Astrocyte (in vitro differentiated cells and primary cell): ENCODE data around the gene AGT. TPM values are rescaled to one million over a fixed set of nuclear protein-coding genes. Genes with fewer than 3 reads are reported as not detected.

ENCODE experiments used
- DNase-seq: peaks from one replicate; pipeline ENCODE4 v3.0.0-alpha.2; 2010; ENCODE audit warnings: low read depth
- FAIRE-seq: peaks from 2 replicates; lab custom pipeline; 2011; peaks lifted over from hg19 to GRCh38; lab: Jason Lieb, UNC
- H2AFZ ChIP-seq: 2 replicates; pipeline ENCODE4 v1.6.0; 2012; ENCODE audit warnings: low read depth, low read length, inconsistent platforms
- H3K27ac ChIP-seq: 2 replicates; pipeline ENCODE4 v1.5.1; 2011; ENCODE audit warnings: low read depth, low read length, inconsistent platforms
- H3K27me3 ChIP-seq: 2 replicates; pipeline ENCODE4 v1.6.0; 2011; ENCODE audit warnings: low read length, inconsistent platforms; ENCODE audit not compliant: insufficient read depth
- H3K36me3 ChIP-seq: 2 replicates; pipeline ENCODE4 v1.5.1; 2011; ENCODE audit warnings: low read length, inconsistent platforms; ENCODE audit not compliant: insufficient read depth
- H3K4me1 ChIP-seq: 2 replicates; pipeline ENCODE4 v1.5.1; 2011; ENCODE audit warnings: low read length, inconsistent platforms; ENCODE audit not compliant: insufficient read depth
- H3K4me2 ChIP-seq: 2 replicates; pipeline ENCODE4 v1.6.0; 2012; ENCODE audit warnings: low read length, inconsistent platforms
- H3K4me3 ChIP-seq: 2 replicates; pipeline ENCODE4 v1.5.1; 2011; ENCODE audit warnings: low read depth, mild to moderate bottlenecking, low read length, inconsistent platforms; ENCODE audit not compliant: insufficient read depth
- H3K79me2 ChIP-seq: 2 replicates; pipeline ENCODE4 v1.6.0; 2012; ENCODE audit warnings: mild to moderate bottlenecking, low read length, inconsistent platforms; ENCODE audit not compliant: insufficient read depth
- H3K9ac ChIP-seq: 2 replicates; pipeline ENCODE4 v1.6.0; 2012; ENCODE audit warnings: mild to moderate bottlenecking, low read length, inconsistent platforms
- H3K9me3 ChIP-seq: 2 replicates; pipeline ENCODE4 v1.5.1; 2012; ENCODE audit warnings: low read depth, mild to moderate bottlenecking, low read length, inconsistent platforms; ENCODE audit not compliant: insufficient read depth
- H4K20me1 ChIP-seq: 2 replicates; pipeline ENCODE4 v1.6.0; 2012; ENCODE audit warnings: low read length, inconsistent platforms; ENCODE audit not compliant: insufficient read depth
- H3K27ac Mint-ChIP-seq: one replicate; pipeline ENCODE4 v1.8.0; 2021; ENCODE audit warnings: mild to moderate bottlenecking, mixed read lengths; ENCODE audit not compliant: unreplicated experiment
- H3K27me3 Mint-ChIP-seq: one replicate; pipeline ENCODE4 v1.8.0; 2021; ENCODE audit warnings: low read depth, mixed read lengths; ENCODE audit not compliant: unreplicated experiment
- H3K36me3 Mint-ChIP-seq: one replicate; pipeline ENCODE4 v1.8.0; 2021; ENCODE audit warnings: low read depth, mixed read lengths; ENCODE audit not compliant: unreplicated experiment
- H3K4me1 Mint-ChIP-seq: one replicate; pipeline ENCODE4 v1.8.0; 2021; ENCODE audit warnings: low read depth, mixed read lengths; ENCODE audit not compliant: unreplicated experiment
- H3K4me3 Mint-ChIP-seq: one replicate; pipeline ENCODE4 v1.8.0; 2021; ENCODE audit warnings: mild to moderate bottlenecking, moderate library complexity, mixed read lengths; ENCODE audit not compliant: unreplicated experiment
- H3K9me3 Mint-ChIP-seq: one replicate; pipeline ENCODE4 v1.8.0; 2021; ENCODE audit warnings: mild to moderate bottlenecking, mixed read lengths; ENCODE audit not compliant: unreplicated experiment
- CTCF ChIP-seq: IDR thresholded peaks from 2 replicates; pipeline ENCODE4 v1.5.1; 2011; ENCODE audit warnings: low read depth, mild to moderate bottlenecking, inconsistent platforms, low read length, moderate library complexity; ENCODE audit not compliant: insufficient read depth
- EZH2 ChIP-seq: IDR thresholded peaks from 2 replicates; pipeline ENCODE4 v1.6.1; 2012; ENCODE audit warnings: mild to moderate bottlenecking, low read length, inconsistent platforms; ENCODE audit not compliant: insufficient read depth
- total RNA-seq: library from RNA; stranded (reverse); gene quantifications from 2 replicates; pipeline ENCODE4 v1.2.1, GENCODE V29; 2021

AGT gene
- total RNA-seq, 1 donor from 2014 or later, result 1.2 TPM

GRCh38 chr1:230744382-230744781 lies 30.5 kb upstream of the AGT start:
- H3K4me3 ChIP-seq, result no peak overlapping the region
- peaks cover 1% of the 10 kb centered on the region for H3K27me3 Mint-ChIP-seq
- no peaks in the 10 kb centered on the region for H3K36me3 ChIP-seq
- H3K27ac ChIP-seq, result no peak overlapping the region
- H3K79me2 ChIP-seq, result no peaks in the 10 kb centered on the region
- no peak overlapping the region for H2AFZ ChIP-seq
- peaks cover 19% of the 10 kb centered on the region for H3K4me1 Mint-ChIP-seq
- H3K27ac Mint-ChIP-seq, result peak overlapping the region; percentile 75
- FAIRE-seq (no peak), DNase-seq (peak; percentile 73)
- H3K9ac ChIP-seq, result no peak overlapping the region
- TF ChIP-seq CTCF, result no peak
- TF ChIP-seq EZH2, result no peak
- no peaks in the 10 kb centered on the region for H3K27me3 ChIP-seq
- H3K9me3 Mint-ChIP-seq, result no peaks in the 10 kb centered on the region
- no peaks in the 10 kb centered on the region for H3K36me3 Mint-ChIP-seq
- H3K4me1 ChIP-seq, result no peaks in the 10 kb centered on the region
- H3K4me2 ChIP-seq, result no peak overlapping the region
- H3K4me3 Mint-ChIP-seq, result no peak overlapping the region
- no peaks in the 10 kb centered on the region for H3K9me3 ChIP-seq
- H4K20me1 ChIP-seq, result no peaks in the 10 kb centered on the region

GRCh38 chr1:230743899-230744298 lies 30.0 kb upstream of the AGT start:
- Mint-ChIP-seq H3K27me3 (peaks cover 1% of the 10 kb centered on the region), H3K9me3 (no peaks in the 10 kb centered on the region), H3K36me3 (no peaks in the 10 kb centered on the region), H3K4me3 (no peak overlapping the region), H3K4me1 (peaks cover 19% of the 10 kb centered on the region), H3K27ac (peak overlapping the region; percentile 75)
- Histone ChIP-seq H3K4me1 (no peaks in the 10 kb centered on the region), H4K20me1 (no peaks in the 10 kb centered on the region), H3K27me3 (no peaks in the 10 kb centered on the region), H2AFZ (no peak overlapping the region), H3K79me2 (no peaks in the 10 kb centered on the region), H3K4me3 (no peak overlapping the region), H3K9ac (no peak overlapping the region), H3K27ac (no peak overlapping the region), H3K9me3 (no peaks in the 10 kb centered on the region), H3K4me2 (no peak overlapping the region), H3K36me3 (no peaks in the 10 kb centered on the region)
- DNase-seq (no peak), FAIRE-seq (no peak)
- TF ChIP-seq CTCF (no peak), EZH2 (no peak)

GRCh38 chr1:230739564-230740290 lies 25.8 kb upstream of the AGT start:
- Histone ChIP-seq H4K20me1 (no peaks in the 10 kb centered on the region), H3K36me3 (no peaks in the 10 kb centered on the region), H3K4me3 (no peak overlapping the region), H2AFZ (no peak overlapping the region), H3K9me3 (no peaks in the 10 kb centered on the region), H3K79me2 (no peaks in the 10 kb centered on the region), H3K27me3 (peaks cover 3% of the 10 kb centered on the region), H3K4me2 (no peak overlapping the region), H3K9ac (no peak overlapping the region), H3K27ac (no peak overlapping the region), H3K4me1 (no peaks in the 10 kb centered on the region)
- Mint-ChIP-seq H3K9me3 (peaks cover 3% of the 10 kb centered on the region), H3K4me3 (no peak overlapping the region), H3K4me1 (peaks cover 10% of the 10 kb centered on the region), H3K36me3 (no peaks in the 10 kb centered on the region), H3K27ac (no peak overlapping the region), H3K27me3 (peaks cover 5% of the 10 kb centered on the region)
- DNase-seq, result no peak
- TF ChIP-seq EZH2, result no peak
- no peak for TF ChIP-seq CTCF
- no peak for FAIRE-seq
